HepG2 (cell line): ENCODE results near the gene SPTY2D1. TPM values are rescaled to one million over a fixed set of nuclear protein-coding genes. Genes with fewer than 3 reads are reported as not detected.

ENCODE experiments used
- ATAD3A ChIP-seq: sonication (generic); formaldehyde crosslinking; IDR thresholded peaks from 2 replicates; pipeline ENCODE4 v1.4.0; 2020; ENCODE audit warnings: missing genetic modification reagents
- BRCA1 ChIP-seq: sonication (generic); formaldehyde crosslinking; IDR thresholded peaks from 2 replicates; pipeline ENCODE4 v1.4.0; 2020; ENCODE audit warnings: missing genetic modification reagents
- CEBPG ChIP-seq: IDR thresholded peaks from 2 replicates; pipeline ENCODE4 v1.6.1; 2016
- E2F1 ChIP-seq: sonication (generic); formaldehyde crosslinking; IDR thresholded peaks from 2 replicates; pipeline ENCODE4 v1.5.0; 2020; ENCODE audit warnings: missing genetic modification reagents
- FUBP1 ChIP-seq: sonication (generic); formaldehyde crosslinking; IDR thresholded peaks from 2 replicates; pipeline ENCODE4 v1.5.1; 2020; ENCODE audit warnings: missing genetic modification reagents, mild to moderate bottlenecking, borderline replicate concordance
- IKZF5 ChIP-seq: IDR thresholded peaks from 2 replicates; pipeline ENCODE4 v1.6.1; 2018; ENCODE audit warnings: missing genetic modification reagents, mild to moderate bottlenecking, missing compliant biosample characterization
- JDP2 ChIP-seq: sonication (generic); formaldehyde crosslinking; IDR thresholded peaks from 2 replicates; pipeline ENCODE4 v1.8.1; 2022; ENCODE audit warnings: missing genetic modification reagents, borderline replicate concordance
- KDM2A ChIP-seq: sonication (generic); formaldehyde crosslinking; IDR thresholded peaks from 2 replicates; pipeline ENCODE4 v1.4.0; 2020; ENCODE audit warnings: low read depth, missing genetic modification reagents, borderline replicate concordance
- MED13 ChIP-seq: sonication (generic); formaldehyde crosslinking; IDR thresholded peaks from 2 replicates; pipeline ENCODE4 v1.5.0; 2020; ENCODE audit warnings: missing genetic modification reagents
- NCOA2 ChIP-seq: sonication (generic); formaldehyde crosslinking; IDR thresholded peaks from 2 replicates; pipeline ENCODE4 v1.8.0; 2022; ENCODE audit warnings: inconsistent platforms
- NR0B2 ChIP-seq: sonication (generic); formaldehyde crosslinking; IDR thresholded peaks from 2 replicates; pipeline ENCODE4 v1.4.0; 2020; ENCODE audit warnings: mild to moderate bottlenecking, missing genetic modification reagents
- PHB2 ChIP-seq: fragments of 450-650 bp; IDR thresholded peaks from 2 replicates; pipeline ENCODE4 v1.6.1; 2018; ENCODE audit not compliant: partially characterized antibody
- SPEN ChIP-seq: sonication (generic); formaldehyde crosslinking; IDR thresholded peaks from 2 replicates; pipeline ENCODE4 v1.5.1; 2020; ENCODE audit warnings: low read depth, mild to moderate bottlenecking, missing genetic modification reagents
- TAF1 ChIP-seq: sonication (generic); formaldehyde crosslinking; IDR thresholded peaks from 2 replicates; pipeline ENCODE4 v1.4.0; 2020; ENCODE audit warnings: missing genetic modification reagents
- YY1 ChIP-seq: IDR thresholded peaks from 2 replicates; pipeline ENCODE4 v1.6.1; 2011; ENCODE audit warnings: low read length, low read depth, moderate library complexity, mild to moderate bottlenecking; ENCODE audit not compliant: insufficient read depth, insufficient replicate concordance
- ZBTB38 ChIP-seq: sonication (generic); formaldehyde crosslinking; IDR thresholded peaks from 2 replicates; pipeline ENCODE4 v1.5.1; 2020; ENCODE audit warnings: mild to moderate bottlenecking, missing genetic modification reagents
- ZNF17 ChIP-seq: sonication (generic); formaldehyde crosslinking; IDR thresholded peaks from 2 replicates; pipeline ENCODE4 v1.5.0; 2020; ENCODE audit warnings: mild to moderate bottlenecking, missing genetic modification reagents
- ZNF235 ChIP-seq: sonication (generic); formaldehyde crosslinking; IDR thresholded peaks from 2 replicates; pipeline ENCODE4 v1.8.1; 2023; ENCODE audit warnings: mild to moderate bottlenecking, missing genetic modification reagents, borderline replicate concordance
- ZNF614 ChIP-seq: IDR thresholded peaks from 2 replicates; pipeline ENCODE4 v1.6.1; 2018; ENCODE audit warnings: missing biosample characterization, missing genetic modification reagents, inconsistent platforms, borderline replicate concordance
- ZNF619 ChIP-seq: sonication (generic); formaldehyde crosslinking; IDR thresholded peaks from 2 replicates; pipeline ENCODE4 v1.4.0; 2020; ENCODE audit warnings: mild to moderate bottlenecking, missing genetic modification reagents
- ZNF766 ChIP-seq: sonication (generic); formaldehyde crosslinking; IDR thresholded peaks from 2 replicates; pipeline ENCODE4 v1.5.0; 2020; ENCODE audit warnings: missing genetic modification reagents, borderline replicate concordance
- polyA plus RNA-seq, 8 experiments: library from polyadenylated mRNA; depleted of rRNA in 3 of 8; stranded (reverse) in 7 of 8; unstranded in 1 of 8; fragments of >200 nt; fragmentation: Illumina TruSeq in 4 of 8; extraction: Trizol in 4 of 8; gene quantifications; 2 replicates each; pipeline versions ENCODE4 v1.2.1 to v1.2.3, GENCODE V29; 2011 to 2016; ENCODE audit warnings: low read depth in 4 of 8, missing spikeins in 1 of 8, mixed read lengths in 1 of 8; ENCODE audit not compliant: insufficient read depth in 1 of 8
- total RNA-seq, 5 experiments: library from RNA; depleted of rRNA; stranded (reverse); fragments of >200 nt; fragmentation: Illumina TruSeq; extraction: Trizol; gene quantifications; 2 replicates each; pipeline ENCODE4 v1.2.3, GENCODE V29; 2016; ENCODE audit warnings: low read depth in 1 of 5
- TF ChIP-seq, protein P1 (sequence below): sonication (generic); formaldehyde crosslinking; IDR thresholded peaks from 2 replicates; pipeline ENCODE4 v1.8.0; 2023; ENCODE audit warnings: mild to moderate bottlenecking, missing genetic modification reagents
- TF ChIP-seq, protein P2 (sequence below): sonication (generic); formaldehyde crosslinking; IDR thresholded peaks from 2 replicates; pipeline ENCODE4 v1.4.0; 2020; ENCODE audit warnings: mild to moderate bottlenecking, missing genetic modification reagents

The SPTY2D1 gene
- total and polyA plus RNA-seq, 2 of the 13 experiments (the other 11 are each of a cell fraction or from before 2014, with no cell fraction given) = 6.9 to 14.8 TPM

DNA sequence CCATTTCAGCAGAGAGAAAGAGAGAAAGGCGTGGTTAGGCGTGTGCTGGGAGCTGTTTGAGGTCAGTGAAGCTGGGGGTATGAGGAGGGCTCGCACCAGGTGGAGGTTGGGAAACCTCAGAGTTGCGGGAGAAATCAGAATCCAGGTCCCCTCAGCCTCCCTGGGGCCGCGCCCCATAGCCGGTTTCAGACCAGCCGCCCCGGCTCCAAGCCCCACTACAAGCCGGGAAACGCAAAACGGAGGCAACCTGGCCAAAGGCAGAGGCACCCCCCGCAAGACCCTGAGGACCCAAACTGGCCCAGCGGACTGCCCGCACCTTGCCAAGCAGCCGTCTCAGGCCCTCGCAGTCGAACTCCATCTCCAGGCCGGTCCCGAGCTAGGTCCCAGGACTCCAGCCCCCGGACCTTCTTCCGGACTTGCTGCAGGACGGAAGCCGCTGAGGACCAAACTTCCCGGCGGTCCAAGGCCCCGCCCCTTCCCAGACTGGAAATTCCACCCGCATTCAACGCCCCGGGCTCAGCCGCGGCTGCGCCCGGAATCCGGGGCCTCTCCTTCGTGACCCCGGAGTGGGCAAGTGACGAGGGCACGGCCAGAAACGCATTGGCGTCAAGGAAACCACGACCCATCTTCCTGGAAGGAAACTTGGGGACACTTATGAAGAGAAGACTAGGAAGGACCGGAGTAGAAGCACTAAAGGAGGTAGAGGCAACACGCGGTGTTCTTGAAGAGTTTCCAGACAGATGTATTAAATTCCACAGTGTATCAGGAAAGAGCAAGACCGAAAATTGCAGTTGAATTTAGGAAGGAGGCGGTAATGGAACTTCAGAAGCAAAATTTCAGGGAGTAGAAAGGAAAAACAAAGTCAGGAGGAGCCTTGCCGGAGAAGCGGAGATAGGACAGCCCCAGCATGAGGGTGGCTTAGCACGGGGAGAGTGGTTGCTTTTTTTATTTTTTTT, 45.6 kb downstream of the SPTY2D1 start, which contains the start of gene UEVLD (continued):
- TF ChIP-seq FUBP1 (CRISPR knock-in tag) (peak; percentile 61; the same call in 1 of the 2 replicates), SPEN (CRISPR knock-in tag) (peak; percentile 92), MED13 (CRISPR knock-in tag) (peak; percentile 74), PHB2 (no peak), JDP2 (CRISPR knock-in tag) (no peak), ZNF235 (peak; percentile 32; the same call in 1 of the 2 replicates), ZBTB38 (CRISPR knock-in tag) (peak; percentile 77), BRCA1 (CRISPR knock-in tag) (0 out of 2 replicates have a peak, but pooled peaks have one; percentile 57), ZNF17 (CRISPR knock-in tag) (no peak), NR0B2 (CRISPR knock-in tag) (0 out of 2 replicates have a peak, but pooled peaks have one; percentile 33), NCOA2 (CRISPR knock-in tag) (peak; percentile 63), KDM2A (peak; percentile 91), TAF1 (peak; percentile 76), ZNF614 (CRISPR knock-in tag) (peak; percentile 88; the same call in 1 of the 2 replicates), YY1 (peak; percentile 75), IKZF5 (CRISPR knock-in tag) (peak; percentile 78), ATAD3A (CRISPR knock-in tag) (no peak), CEBPG (no peak), E2F1 (CRISPR knock-in tag) (peak; percentile 67; the same call in 1 of the 2 replicates), ZNF619 (CRISPR knock-in tag) (0 out of 2 replicates have a peak, but pooled peaks have one; percentile 18), ZNF766 (CRISPR knock-in tag) (peak; percentile 37; the same call in 1 of the 2 replicates)
- TF ChIP-seq, protein P1, sequence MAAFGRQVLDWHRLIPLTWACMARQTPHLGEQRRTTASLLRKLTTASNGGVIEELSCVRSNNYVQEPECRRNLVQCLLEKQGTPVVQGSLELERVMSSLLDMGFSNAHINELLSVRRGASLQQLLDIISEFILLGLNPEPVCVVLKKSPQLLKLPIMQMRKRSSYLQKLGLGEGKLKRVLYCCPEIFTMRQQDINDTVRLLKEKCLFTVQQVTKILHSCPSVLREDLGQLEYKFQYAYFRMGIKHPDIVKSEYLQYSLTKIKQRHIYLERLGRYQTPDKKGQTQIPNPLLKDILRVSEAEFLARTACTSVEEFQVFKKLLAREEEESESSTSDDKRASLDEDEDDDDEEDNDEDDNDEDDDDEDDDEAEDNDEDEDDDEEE (CRISPR knock-in tag) = no peak
- TF ChIP-seq, protein P2, sequence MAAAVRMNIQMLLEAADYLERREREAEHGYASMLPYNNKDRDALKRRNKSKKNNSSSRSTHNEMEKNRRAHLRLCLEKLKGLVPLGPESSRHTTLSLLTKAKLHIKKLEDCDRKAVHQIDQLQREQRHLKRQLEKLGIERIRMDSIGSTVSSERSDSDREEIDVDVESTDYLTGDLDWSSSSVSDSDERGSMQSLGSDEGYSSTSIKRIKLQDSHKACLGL = no peak; the same call in 1 of the 2 replicates
